Naive thymus-derived CD4-positive, alpha-beta T cell (primary cell): Measurements from ENCODE around the gene ZNF428. TPM values are rescaled to one million over a fixed set of nuclear protein-coding genes. Genes with fewer than 3 reads are reported as not detected.
A peak's percentile ranks its signal among the peaks of the same experiment; 100 is the strongest.
"Not testable (repeated sequence)": the region's sequence is repeated elsewhere in the genome, so short reads cannot be mapped to it uniquely, and the experiment has no call there.

Experiments
- ATAC-seq: fragments of 150-1000 bp; cut with Tn5 transposase; 2 replicates; pipeline ENCODE4 v1.10.0; 2021; ENCODE audit warnings: mild to moderate bottlenecking, moderate library complexity
- CTCF ChIA-PET: fragments of 350-600 bp; sonication (Branson Sonifier 250); formaldehyde crosslinking; loops from one replicate; lab custom pipeline; 2021; ENCODE audit warnings: antibody characterized with exemption; lab: Charles Lee
- POLR2A ChIA-PET: fragments of 350-600 bp; sonication (Branson Sonifier 250); formaldehyde crosslinking; loops from one replicate; lab custom pipeline; 2021; ENCODE audit warnings: antibody characterized with exemption, inconsistent platforms; lab: Charles Lee
- DNase-seq, 9 donors: peaks; one replicate each; pipeline versions ENCODE4 v3.0.0 to v3.0.0-alpha.2; 2020 to 2022; ENCODE audit warnings: mixed read lengths in 1 of 9
- H3K27ac ChIP-seq: one replicate; pipeline ENCODE4 v1.7.0; 2013; ENCODE audit warnings: mild to moderate bottlenecking, low read depth, low read length, moderate library complexity
- H3K27me3 ChIP-seq, 2 donors: one replicate each; pipeline ENCODE4 v1.7.0; 2013; ENCODE audit warnings: low read length in 2 of 2, mild to moderate bottlenecking in 2 of 2, moderate library complexity in 2 of 2; ENCODE audit not compliant: control insufficient read depth in 2 of 2, insufficient read depth in 2 of 2
- H3K36me3 ChIP-seq, 3 experiments: 1 replicate in 2 of 3; 2 replicates in 1 of 3; pipeline ENCODE4 v1.7.0; 2013; ENCODE audit warnings: low read length in 3 of 3, mild to moderate bottlenecking in 3 of 3, moderate library complexity in 1 of 3; ENCODE audit not compliant: insufficient read depth in 3 of 3, control insufficient read depth in 2 of 3
- H3K4me1 ChIP-seq, 2 donors: one replicate each; pipeline ENCODE4 v1.7.0; 2013; ENCODE audit warnings: low read length in 2 of 2, mild to moderate bottlenecking in 2 of 2, moderate library complexity in 1 of 2; ENCODE audit not compliant: control insufficient read depth in 2 of 2, insufficient read depth in 2 of 2
- H3K4me3 ChIP-seq: 2 replicates; pipeline ENCODE4 v1.7.0; 2013; ENCODE audit warnings: mild to moderate bottlenecking, low read length
- H3K9me3 ChIP-seq, 3 experiments: 1 replicate in 2 of 3; 2 replicates in 1 of 3; pipeline ENCODE4 v1.7.0; 2013; ENCODE audit warnings: low read length in 3 of 3; ENCODE audit not compliant: control insufficient read depth in 2 of 3
- H3K27ac Mint-ChIP-seq, 9 donors: one replicate each; pipeline ENCODE4 v1.8.0; 2020 to 2022; ENCODE audit warnings: mixed read lengths in 9 of 9, mild to moderate bottlenecking in 8 of 9, moderate library complexity in 5 of 9, inconsistent platforms in 2 of 9
- H3K27me3 Mint-ChIP-seq, 5 donors: one replicate each; pipeline ENCODE4 v1.8.0; 2021 to 2022; ENCODE audit warnings: mixed read lengths in 5 of 5, mild to moderate bottlenecking in 1 of 5
- H3K36me3 Mint-ChIP-seq, 5 donors: one replicate each; pipeline ENCODE4 v1.8.0; 2020 to 2022; ENCODE audit warnings: mixed read lengths in 5 of 5, mild to moderate bottlenecking in 3 of 5, inconsistent platforms in 1 of 5
- H3K4me1 Mint-ChIP-seq, 7 donors: one replicate each; pipeline ENCODE4 v1.8.0; 2020 to 2022; ENCODE audit warnings: mixed read lengths in 7 of 7, mild to moderate bottlenecking in 3 of 7, inconsistent platforms in 1 of 7
- H3K4me3 Mint-ChIP-seq, 10 donors: one replicate each; pipeline ENCODE4 v1.8.0; 2020 to 2022; ENCODE audit warnings: mild to moderate bottlenecking in 10 of 10, mixed read lengths in 10 of 10, moderate library complexity in 6 of 10, inconsistent platforms in 2 of 10
- H3K9me3 Mint-ChIP-seq, 11 donors: one replicate each; pipeline ENCODE4 v1.8.0; 2020 to 2022; ENCODE audit warnings: mixed read lengths in 11 of 11, mild to moderate bottlenecking in 4 of 11, inconsistent platforms in 1 of 11, moderate library complexity in 1 of 11
- intact Hi-C, 2 donors: fragments of 100-400 bp; cut with micrococcal nuclease; formaldehyde crosslinking; loops; one replicate each; pipeline ENCODE4 v1.15.1; 2023
- polyA plus RNA-seq, 2 donors: library from polyadenylated mRNA; unstranded; fragments of 300-500 nt; fragmentation: Illumina TruSeq; gene quantifications; one replicate each; pipeline ENCODE4 v1.2.3, GENCODE V29; 2021
- total RNA-seq, 6 experiments: library from RNA in 5 of 6; stranded (reverse) in 5 of 6; gene quantifications; 1 replicate in 5 of 6; 2 replicates in 1 of 6; pipeline ENCODE4 v1.2.3 and lab custom pipeline; 2021 to 2026

The ZNF428 gene
- total and polyA plus RNA-seq, 7 experiments from 2014 or later, result 13.1 to 29.1 (median 25.5) TPM

DNA sequence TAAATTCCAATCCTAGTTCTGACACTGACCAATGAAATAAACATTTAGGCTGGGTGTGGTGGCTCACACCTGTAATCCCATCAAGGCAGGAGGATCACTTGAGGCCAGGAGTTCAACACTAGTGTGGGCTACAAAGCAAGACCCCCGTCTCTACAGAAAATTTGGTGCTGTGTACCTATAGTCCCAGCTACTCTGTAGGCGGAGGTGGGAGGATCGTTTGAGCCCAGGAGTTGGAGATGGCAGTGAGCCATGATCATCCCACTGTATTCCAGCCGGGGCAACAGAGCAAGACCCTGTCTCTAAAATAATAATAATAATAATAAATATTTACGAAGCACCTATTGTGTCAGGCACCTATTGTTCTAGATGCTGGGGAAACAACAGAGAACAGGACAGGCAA is 30.2 kb downstream of the ZNF428 start:
- Mint-ChIP-seq H3K9me3 (no peaks in the 10 kb centered on the region), H3K27ac (peak overlapping the region in 5 of 9 donors; percentile 23 to 88 (median 76)), H3K4me1 (peaks cover 13 to 32% (median 25%) of the 10 kb centered on the region in 7 donors), H3K27me3 (no peaks in the 10 kb centered on the region), H3K36me3 (peaks cover 0 to 16% (median 12%) of the 10 kb centered on the region in 5 donors), H3K4me3 (peak overlapping the region in 1 of 10 donors; percentile 2)
- intact Hi-C loops, result no loop called here
- Histone ChIP-seq H3K27me3 (no peaks in the 10 kb centered on the region), H3K9me3 (no peaks in the 10 kb centered on the region), H3K27ac (no peak overlapping the region), H3K4me3 (no peak overlapping the region), H3K36me3 (peaks cover 0 to 21% (median 0%) of the 10 kb centered on the region in 3 experiments), H3K4me1 (peaks cover 2 to 7% of the 10 kb centered on the region in 2 donors)
- DNase-seq (no peak), ATAC-seq (no peak)
- POLR2A ChIA-PET, result interaction anchor here (1.1 to 1.3 kb wide), 2 partner anchors 9 to 150 kb away, joined by 3 read pairs; no protein-coding TSS in a partner anchor
- CTCF ChIA-PET, result interaction anchor here (0.6 to 1.2 kb wide), 3 partner anchors 15 to 507 kb away, joined by 3 to 4 read pairs (median 3); partner anchors contain the start of gene PSG2

DNA sequence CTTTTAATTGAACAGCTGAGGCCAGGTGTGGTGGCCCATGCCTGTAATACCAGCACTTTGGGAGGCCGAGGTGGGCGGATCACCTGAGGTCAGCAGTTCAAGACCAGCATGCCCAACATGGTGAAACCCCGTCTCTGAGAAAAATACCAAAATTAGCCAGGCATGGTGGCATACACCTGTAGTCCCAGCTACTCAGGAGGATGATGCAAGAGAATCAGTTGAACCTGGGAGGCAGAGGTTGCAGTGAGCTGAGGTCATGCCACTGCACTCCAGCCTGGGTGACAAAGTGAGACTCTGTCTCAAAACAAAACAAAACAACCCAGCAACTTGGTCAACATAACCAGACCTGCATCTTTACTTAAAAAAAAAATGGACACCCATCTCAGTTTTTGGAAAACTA is 32.4 kb downstream of the ZNF428 start:
- H3K4me1 Mint-ChIP-seq, result peaks cover 6 to 31% (median 16%) of the 10 kb centered on the region in 7 donors
- H3K4me3 ChIP-seq, H3K4me3 Mint-ChIP-seq, H3K27ac ChIP-seq, POLR2A ChIA-PET, H3K27me3 ChIP-seq, H3K4me1 ChIP-seq, H3K36me3 ChIP-seq, DNase-seq, H3K9me3 Mint-ChIP-seq, H3K9me3 ChIP-seq, intact Hi-C loops, H3K27ac Mint-ChIP-seq, ATAC-seq, CTCF ChIA-PET, H3K27me3 Mint-ChIP-seq: not testable (repeated sequence)
- H3K36me3 Mint-ChIP-seq, result peaks cover 0 to 13% (median 8%) of the 10 kb centered on the region in 5 donors

DNA sequence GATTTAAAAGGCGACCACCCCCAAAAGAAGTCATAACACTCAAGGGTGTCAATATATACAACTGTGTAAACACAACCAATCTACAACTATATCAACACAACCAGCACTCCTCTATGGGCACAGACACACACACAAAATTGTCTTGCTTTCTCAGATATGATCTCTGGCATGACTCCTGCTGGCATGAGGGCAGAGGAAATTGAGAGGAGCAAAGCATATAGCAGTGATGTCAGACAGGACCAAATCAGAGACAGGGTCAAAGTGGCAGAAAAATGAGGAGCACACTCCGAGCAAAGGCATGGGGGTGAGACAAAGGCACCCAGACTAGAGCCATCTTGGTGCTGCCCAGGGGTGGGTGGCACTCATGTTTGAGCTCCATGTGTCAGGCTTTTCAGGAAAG is 33.1 kb downstream of the ZNF428 start:
- Histone ChIP-seq H3K27ac (no peak overlapping the region), H3K4me3 (no peak overlapping the region), H3K9me3 (no peaks in the 10 kb centered on the region), H3K27me3 (no peaks in the 10 kb centered on the region), H3K36me3 (no peaks in the 10 kb centered on the region), H3K4me1 (peaks cover 4 to 7% of the 10 kb centered on the region in 2 donors)
- ATAC-seq (no peak), DNase-seq (no peak)
- Mint-ChIP-seq H3K4me3 (no peak overlapping the region), H3K9me3 (no peaks in the 10 kb centered on the region), H3K27me3 (no peaks in the 10 kb centered on the region), H3K4me1 (peaks cover 6 to 38% (median 19%) of the 10 kb centered on the region in 7 donors), H3K27ac (no peak overlapping the region), H3K36me3 (peaks cover 0 to 13% (median 8%) of the 10 kb centered on the region in 5 donors)
- POLR2A ChIA-PET, result interaction anchor here (0.8 kb wide), 1 partner anchor 10 kb away, joined by 3 read pairs; the partner anchor contains the start of genes IRGQ and ZNF576
- CTCF ChIA-PET, result no interaction called here
- intact Hi-C loops, result no loop called here

DNA sequence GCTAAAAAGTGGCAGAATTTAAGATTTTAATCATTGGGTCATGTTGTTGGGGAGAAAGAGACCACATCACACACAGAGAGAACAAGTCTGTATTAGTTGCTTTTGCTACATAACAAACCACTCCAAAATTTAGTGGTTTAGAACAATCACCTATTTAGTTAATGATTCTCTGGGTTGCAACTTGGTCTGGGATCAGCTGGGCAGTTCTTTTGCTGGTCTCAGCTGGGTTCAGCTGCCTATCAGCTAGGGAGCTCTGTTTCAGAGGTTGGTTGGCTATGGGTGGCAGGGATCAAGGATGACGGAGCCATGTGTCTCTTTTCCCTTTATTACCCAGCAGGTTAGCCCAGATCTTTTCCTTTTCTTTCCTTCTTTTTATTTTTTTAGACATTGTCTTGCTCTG is 34.9 kb downstream of the ZNF428 start:
- CTCF ChIA-PET, result interaction anchor here (1.1 to 1.2 kb wide), 2 partner anchors 11 to 22 kb away, joined by 4 read pairs; partner anchors contain the start of genes IRGQ and ZNF576
- Mint-ChIP-seq H3K4me3 (no peak overlapping the region), H3K27ac (peak overlapping the region in 4 of 9 donors; percentile 52 to 88 (median 80)), H3K4me1 (peaks cover 8 to 38% (median 18%) of the 10 kb centered on the region in 7 donors), H3K36me3 (peaks cover 0 to 7% (median 0%) of the 10 kb centered on the region in 5 donors), H3K27me3 (no peaks in the 10 kb centered on the region), H3K9me3 (no peaks in the 10 kb centered on the region)
- DNase-seq (no peak), ATAC-seq (no peak)
- H3K36me3 ChIP-seq, result no peaks in the 10 kb centered on the region
- H3K4me3 ChIP-seq, result no peak overlapping the region
- POLR2A ChIA-PET, result no interaction called here
- H3K27ac ChIP-seq, result no peak overlapping the region
- H3K9me3 ChIP-seq, result no peaks in the 10 kb centered on the region
- intact Hi-C loops, result no loop called here
- H3K27me3 ChIP-seq, result no peaks in the 10 kb centered on the region
- peaks cover under 1 to 4% of the 10 kb centered on the region in 2 donors for H3K4me1 ChIP-seq

DNA sequence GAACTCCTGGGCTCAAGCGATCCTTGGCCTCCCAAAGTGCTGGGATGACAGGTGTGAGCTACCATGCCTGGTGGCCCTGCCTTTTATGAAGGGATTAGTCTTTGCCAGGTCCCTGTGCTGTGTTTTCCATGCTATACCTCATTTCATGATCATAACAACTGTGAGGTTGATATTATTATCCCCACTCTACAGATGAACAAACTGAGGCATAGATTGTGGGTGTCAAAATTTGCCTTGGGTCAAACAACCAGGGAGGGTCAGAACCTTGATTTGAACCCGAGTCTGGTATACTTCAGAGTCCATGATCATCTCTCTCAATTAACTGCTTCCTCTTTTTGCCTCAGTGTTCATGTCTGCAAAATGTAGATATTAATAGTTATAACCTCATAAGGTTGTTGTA is 36.9 kb downstream of the ZNF428 start:
- Histone ChIP-seq H3K9me3 (no peaks in the 10 kb centered on the region), H3K4me3 (no peak overlapping the region), H3K36me3 (no peaks in the 10 kb centered on the region), H3K27ac (no peak overlapping the region), H3K4me1 (peaks cover 0 to 4% of the 10 kb centered on the region in 2 donors), H3K27me3 (no peaks in the 10 kb centered on the region)
- Mint-ChIP-seq H3K36me3 (peaks cover 0 to 11% (median 0%) of the 10 kb centered on the region in 5 donors), H3K4me3 (no peak overlapping the region), H3K9me3 (no peaks in the 10 kb centered on the region), H3K27me3 (peaks cover 0 to 5% (median 0%) of the 10 kb centered on the region in 5 donors), H3K4me1 (peaks cover 7 to 44% (median 15%) of the 10 kb centered on the region in 7 donors), H3K27ac (no peak overlapping the region)
- intact Hi-C loops, result no loop called here
- POLR2A ChIA-PET, result no interaction called here
- no peak for ATAC-seq
- CTCF ChIA-PET, result no interaction called here
- DNase-seq, result no peak

DNA sequence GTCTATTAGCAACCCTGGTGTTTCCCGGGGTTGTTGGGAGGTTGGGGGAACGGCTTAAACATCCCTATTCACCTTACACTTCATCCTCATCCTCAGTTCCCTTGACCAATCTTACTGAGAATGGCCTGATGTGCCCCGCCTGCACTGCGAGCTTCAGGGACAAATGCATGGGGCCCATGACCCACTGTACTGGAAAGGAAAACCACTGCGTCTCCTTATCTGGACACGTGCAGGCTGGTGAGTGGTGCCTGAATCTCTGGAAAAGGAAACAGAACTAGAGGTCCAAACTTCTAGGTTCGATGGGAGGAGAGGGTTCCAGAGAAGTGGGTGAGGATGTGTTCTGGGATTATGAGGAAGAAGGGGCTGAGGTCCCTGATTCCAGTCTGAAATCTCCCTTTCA is 38.0 kb downstream of the ZNF428 start:
- H3K36me3 Mint-ChIP-seq, result peaks cover 0 to 11% (median 0%) of the 10 kb centered on the region in 5 donors
- intact Hi-C loops, result no loop called here
- no peak overlapping the region for H3K27ac ChIP-seq
- ATAC-seq, result no peak
- H3K27ac Mint-ChIP-seq, result peak overlapping the region in 5 of 9 donors; percentile 8 to 92 (median 53)
- ChIA-PET POLR2A (no interaction called here), CTCF (interaction anchor here (0.6 kb wide), 1 partner anchor 53 kb away, joined by 3 read pairs; no protein-coding TSS in a partner anchor)
- peak overlapping the region in 2 of 10 donors; percentile 12 to 84 for H3K4me3 Mint-ChIP-seq
- peaks cover 0 to 4% of the 10 kb centered on the region in 2 donors for H3K4me1 ChIP-seq
- no peaks in the 10 kb centered on the region for H3K27me3 ChIP-seq
- no peak for DNase-seq
- H3K36me3 ChIP-seq, result no peaks in the 10 kb centered on the region
- no peaks in the 10 kb centered on the region for H3K9me3 Mint-ChIP-seq
- no peak overlapping the region for H3K4me3 ChIP-seq
- peaks cover 0 to 5% (median 0%) of the 10 kb centered on the region in 5 donors for H3K27me3 Mint-ChIP-seq
- peaks cover 7 to 44% (median 24%) of the 10 kb centered on the region in 7 donors for H3K4me1 Mint-ChIP-seq
- H3K9me3 ChIP-seq, result no peaks in the 10 kb centered on the region
